Karpas-422 (cell line): Measurements from ENCODE around the gene OR11G2. TPM values are rescaled to one million over a fixed set of nuclear protein-coding genes. Genes with fewer than 3 reads are reported as not detected.
"Not testable (repeated sequence)": the region's sequence is repeated elsewhere in the genome, so short reads cannot be mapped to it uniquely, and the experiment has no call there.

Experiments used
- DNase-seq: peaks from one replicate; pipeline ENCODE4 v3.0.0-alpha.2; 2015
- H2AFZ ChIP-seq: fragments of 200-600 bp; sonication (generic); 2 replicates; pipeline ENCODE4 v1.6.1; 2014; ENCODE audit warnings: antibody characterized with exemption, low read length, mixed read lengths
- H3K27ac ChIP-seq: fragments of 200-600 bp; sonication (generic); 2 replicates; pipeline ENCODE4 v1.5.1; 2014; ENCODE audit warnings: mild to moderate bottlenecking, low read length, moderate library complexity
- H3K27me3 ChIP-seq: fragments of 200-600 bp; sonication (generic); 2 replicates; pipeline ENCODE4 v1.6.1; 2014; ENCODE audit warnings: low read length, mixed read lengths
- H3K36me3 ChIP-seq: fragments of 200-600 bp; sonication (generic); 2 replicates; pipeline ENCODE4 v1.6.1; 2014; ENCODE audit warnings: low read length, mixed read lengths; ENCODE audit not compliant: insufficient read depth
- H3K4me1 ChIP-seq: fragments of 200-600 bp; sonication (generic); 2 replicates; pipeline ENCODE4 v1.6.1; 2014; ENCODE audit warnings: mild to moderate bottlenecking, low read length, mixed read lengths
- H3K4me2 ChIP-seq: fragments of 200-600 bp; sonication (generic); 2 replicates; pipeline ENCODE4 v1.6.1; 2014; ENCODE audit warnings: low read length, low read depth, mild to moderate bottlenecking; ENCODE audit not compliant: poor library complexity, severe bottlenecking
- H3K4me3 ChIP-seq: fragments of 200-600 bp; sonication (generic); 2 replicates; pipeline ENCODE4 v1.5.1; 2014; ENCODE audit warnings: mild to moderate bottlenecking, antibody characterized with exemption, low read length, mixed read lengths
- H3K79me2 ChIP-seq: fragments of 200-600 bp; sonication (generic); 2 replicates; pipeline ENCODE4 v1.6.1; 2014; ENCODE audit warnings: mild to moderate bottlenecking, low read length, mixed read lengths
- H3K9ac ChIP-seq: fragments of 200-600 bp; sonication (generic); 2 replicates; pipeline ENCODE4 v1.6.0; 2014; ENCODE audit warnings: low read length
- H3K9me2 ChIP-seq: fragments of 200-600 bp; sonication (generic), shearing (Covaris generic); replicated peaks from 2 replicates; pipeline ENCODE4 v1.6.0; 2014; ENCODE audit warnings: mild to moderate bottlenecking, low read length, moderate library complexity; ENCODE audit not compliant: insufficient read depth
- H3K9me3 ChIP-seq: fragments of 300-700, 200-600 bp; sonication (generic); 2 replicates; pipeline ENCODE4 v1.6.1; 2014; ENCODE audit warnings: low read length, mixed read lengths
- H4K20me1 ChIP-seq: fragments of 200-600 bp; sonication (generic); 2 replicates; pipeline ENCODE4 v1.6.1; 2014; ENCODE audit warnings: mild to moderate bottlenecking, antibody characterized with exemption, low read length, low read depth; ENCODE audit not compliant: insufficient read depth
- total RNA-seq: library from RNA; depleted of rRNA; stranded (reverse); fragments of >200 nt; shearing (Covaris generic); gene quantifications from 2 replicates; pipeline ENCODE4 v1.2.3, GENCODE V29; 2014; ENCODE audit warnings: low replicate concordance

OR11G2 gene
- total RNA-seq, 1 experiment from 2014 or later = not detected

DNA sequence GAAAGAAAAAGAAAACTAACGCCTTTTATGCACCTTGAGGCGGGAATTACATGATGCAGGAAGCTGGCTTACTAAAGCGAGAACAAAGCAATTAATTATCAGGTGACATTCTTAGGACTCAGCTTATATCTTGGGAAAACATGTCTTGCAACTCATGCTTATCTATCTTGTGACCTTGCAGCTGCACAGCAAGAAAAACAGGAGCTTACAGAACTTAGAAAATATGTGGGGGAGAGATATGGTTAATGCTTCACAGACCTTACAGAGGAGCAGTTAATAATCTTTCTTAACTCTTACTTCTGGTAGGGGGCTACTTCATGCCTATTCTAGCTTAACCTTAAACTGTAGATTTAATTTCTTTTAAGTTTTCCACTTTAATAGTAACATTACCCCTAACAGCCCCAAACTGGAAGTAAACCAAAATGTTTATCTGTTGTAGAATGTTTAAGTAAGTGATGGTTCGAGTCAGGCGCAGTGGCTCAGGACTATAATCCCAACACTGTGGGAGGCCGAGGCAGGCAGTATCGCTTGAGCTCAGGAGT, 13.2 kb upstream of the OR11G2 start:
- no peak overlapping the region for H3K4me2 ChIP-seq
- H3K79me2 ChIP-seq = no peaks in the 10 kb centered on the region
- H3K9ac ChIP-seq = no peak overlapping the region
- H3K36me3 ChIP-seq = no peaks in the 10 kb centered on the region
- no peaks in the 10 kb centered on the region for H3K9me3 ChIP-seq
- H3K4me1 ChIP-seq = no peaks in the 10 kb centered on the region
- H3K9me2 ChIP-seq = no peaks in the 10 kb centered on the region
- H3K4me3 ChIP-seq = no peak overlapping the region
- H4K20me1 ChIP-seq = no peaks in the 10 kb centered on the region
- H2AFZ ChIP-seq = no peak overlapping the region
- no peak overlapping the region for H3K27ac ChIP-seq
- no peaks in the 10 kb centered on the region for H3K27me3 ChIP-seq
- no peak for DNase-seq

- H3K27ac ChIP-seq = no peak overlapping the region
- H3K27me3 ChIP-seq = no peaks in the 10 kb centered on the region
- H3K9me3 ChIP-seq = no peaks in the 10 kb centered on the region
- H3K79me2 ChIP-seq = no peaks in the 10 kb centered on the region
- DNase-seq = no peak
- no peaks in the 10 kb centered on the region for H3K36me3 ChIP-seq
- H3K4me3 ChIP-seq = no peak overlapping the region
- no peak overlapping the region for H3K9ac ChIP-seq
- no peaks in the 10 kb centered on the region for H3K4me1 ChIP-seq
- no peak overlapping the region for H3K4me2 ChIP-seq
- no peaks in the 10 kb centered on the region for H4K20me1 ChIP-seq
- H3K9me2 ChIP-seq = no peaks in the 10 kb centered on the region
- H2AFZ ChIP-seq = no peak overlapping the region
Measured at GRCh38 chr14:20179218-20179617, 11.5 kb upstream of the OR11G2 start.

DNA sequence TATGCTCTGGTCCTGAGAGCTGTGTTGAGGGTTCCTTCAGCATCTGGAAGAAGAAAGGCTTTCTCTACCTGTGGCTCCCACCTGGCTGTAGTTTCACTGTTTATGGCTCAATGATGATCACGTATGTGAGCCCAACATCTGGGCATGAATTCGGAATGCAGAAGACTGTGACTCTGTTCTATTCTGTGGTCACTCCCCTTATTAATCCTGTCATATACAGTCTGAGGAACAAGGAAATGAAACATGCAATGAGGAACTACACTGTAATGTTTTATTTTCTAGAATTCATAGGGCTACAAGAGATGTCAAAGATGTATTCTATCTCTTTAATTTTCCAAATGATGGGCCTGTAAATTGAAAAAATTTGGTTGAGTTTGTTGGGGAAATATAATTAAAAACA, 10.8 kb upstream of the OR11G2 start:
- H3K27me3 ChIP-seq = no peaks in the 10 kb centered on the region
- no peak overlapping the region for H2AFZ ChIP-seq
- H3K4me3 ChIP-seq = no peak overlapping the region
- H3K36me3 ChIP-seq = no peaks in the 10 kb centered on the region
- no peaks in the 10 kb centered on the region for H4K20me1 ChIP-seq
- H3K4me1 ChIP-seq = no peaks in the 10 kb centered on the region
- H3K79me2 ChIP-seq = no peaks in the 10 kb centered on the region
- no peak for DNase-seq
- no peak overlapping the region for H3K27ac ChIP-seq
- no peaks in the 10 kb centered on the region for H3K9me2 ChIP-seq
- H3K9me3 ChIP-seq = no peaks in the 10 kb centered on the region
- H3K4me2 ChIP-seq = no peak overlapping the region
- H3K9ac ChIP-seq = no peak overlapping the region

DNA sequence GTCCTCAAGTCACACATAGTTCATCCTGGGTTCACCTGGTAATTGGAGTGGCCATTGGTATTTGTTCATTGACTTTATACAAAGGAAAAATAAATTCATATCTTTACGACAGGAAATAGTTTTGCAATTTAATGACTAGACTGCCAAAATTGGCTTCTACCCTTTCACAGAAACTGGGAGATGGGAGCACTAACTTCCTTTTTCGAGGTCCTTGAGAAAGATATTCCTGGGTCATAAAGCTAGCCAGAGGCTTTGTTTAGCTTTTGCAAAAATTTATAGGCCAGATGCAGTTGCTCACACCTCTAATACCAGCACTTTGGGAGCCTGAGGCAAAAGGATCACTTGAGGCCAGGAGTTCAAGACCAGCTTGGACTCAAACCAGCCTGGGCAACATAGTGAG, 10.2 kb upstream of the OR11G2 start:
- no peak overlapping the region for H3K4me2 ChIP-seq
- no peaks in the 10 kb centered on the region for H3K79me2 ChIP-seq
- H3K27me3 ChIP-seq = no peaks in the 10 kb centered on the region
- no peaks in the 10 kb centered on the region for H3K36me3 ChIP-seq
- no peak overlapping the region for H3K4me3 ChIP-seq
- no peak overlapping the region for H2AFZ ChIP-seq
- no peaks in the 10 kb centered on the region for H3K9me2 ChIP-seq
- no peak overlapping the region for H3K27ac ChIP-seq
- H3K9me3 ChIP-seq = no peaks in the 10 kb centered on the region
- DNase-seq = no peak
- no peaks in the 10 kb centered on the region for H3K4me1 ChIP-seq
- no peaks in the 10 kb centered on the region for H4K20me1 ChIP-seq
- no peak overlapping the region for H3K9ac ChIP-seq

- Histone ChIP-seq H3K36me3 (no peaks in the 10 kb centered on the region), H3K9me2 (0 out of 2 replicates have a peak, but pooled peaks cover 4% of the 10 kb centered on the region)
Measured at GRCh38 chr14:20184181-20184580, 6.5 kb upstream of the OR11G2 start.

GRCh38 chr14:20191396-20191795, 700 bp downstream of the OR11G2 start:
- Histone ChIP-seq H3K4me2 (no peak overlapping the region), H2AFZ (no peak overlapping the region), H3K9ac (no peak overlapping the region), H3K79me2 (no peaks in the 10 kb centered on the region), H3K9me3 (no peaks in the 10 kb centered on the region), H3K4me3 (no peak overlapping the region), H3K9me2 (no peaks in the 10 kb centered on the region), H3K27me3 (no peaks in the 10 kb centered on the region), H3K27ac (no peak overlapping the region), H3K4me1 (peaks cover 3% of the 10 kb centered on the region; the same call in 1 of the 2 replicates), H4K20me1 (no peaks in the 10 kb centered on the region), H3K36me3 (no peaks in the 10 kb centered on the region)
- DNase-seq = no peak

More at GRCh38 chr14:20184181-20184580, 6.5 kb upstream of the OR11G2 start:
- no peaks in the 10 kb centered on the region for H3K9me3 ChIP-seq
- no peak overlapping the region for H3K4me3 ChIP-seq
- no peaks in the 10 kb centered on the region for H4K20me1 ChIP-seq
- no peak overlapping the region for H2AFZ ChIP-seq
- H3K27me3 ChIP-seq = no peaks in the 10 kb centered on the region
- H3K79me2 ChIP-seq = no peaks in the 10 kb centered on the region
- no peak overlapping the region for H3K27ac ChIP-seq
- no peak overlapping the region for H3K9ac ChIP-seq
- no peak for DNase-seq
- H3K4me1 ChIP-seq = no peaks in the 10 kb centered on the region
- no peak overlapping the region for H3K4me2 ChIP-seq

GRCh38 chr14:20194101-20194500, 3.4 kb downstream of the OR11G2 start:
- Histone ChIP-seq H3K36me3 (no peaks in the 10 kb centered on the region), H3K27ac (no peak overlapping the region), H3K27me3 (no peaks in the 10 kb centered on the region), H4K20me1 (no peaks in the 10 kb centered on the region), H3K9me3 (no peaks in the 10 kb centered on the region), H3K9me2 (no peaks in the 10 kb centered on the region), H3K4me1 (peaks cover 3% of the 10 kb centered on the region; the same call in 1 of the 2 replicates), H3K4me2 (no peak overlapping the region), H3K9ac (no peak overlapping the region), H3K4me3 (no peak overlapping the region), H2AFZ (no peak overlapping the region), H3K79me2 (no peaks in the 10 kb centered on the region)
- DNase-seq = no peak

DNA sequence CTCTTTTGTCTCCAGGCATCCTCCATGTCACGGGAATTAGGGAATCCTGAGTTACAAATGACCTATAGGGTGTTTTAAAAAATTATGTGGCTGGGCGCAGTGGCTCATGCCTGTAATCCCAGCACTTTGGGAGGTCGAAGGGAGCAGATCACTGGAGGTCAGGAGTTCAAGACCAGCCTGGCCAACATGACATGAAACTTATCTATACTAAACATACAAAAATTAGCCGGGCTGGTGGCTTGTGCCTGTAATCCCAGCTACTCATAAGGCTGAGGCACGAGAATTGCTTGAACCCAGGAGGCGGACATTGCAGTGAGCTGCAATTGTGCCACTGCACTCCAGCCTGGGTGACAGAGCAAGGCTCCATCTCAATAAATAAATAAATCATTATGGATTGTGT, 4.5 kb downstream of the OR11G2 start:
- H3K4me2 ChIP-seq, H3K79me2 ChIP-seq, H3K4me1 ChIP-seq, H3K9me3 ChIP-seq, H4K20me1 ChIP-seq, H3K27ac ChIP-seq, DNase-seq, H3K36me3 ChIP-seq, H3K9me2 ChIP-seq, H2AFZ ChIP-seq, H3K27me3 ChIP-seq, H3K9ac ChIP-seq, H3K4me3 ChIP-seq: not testable (repeated sequence)

GRCh38 chr14:20195911-20196310, 5.2 kb downstream of the OR11G2 start:
- Histone ChIP-seq H2AFZ (no peak overlapping the region), H3K4me1 (peaks cover 3% of the 10 kb centered on the region; the same call in 1 of the 2 replicates), H3K36me3 (no peaks in the 10 kb centered on the region), H4K20me1 (no peaks in the 10 kb centered on the region), H3K9me3 (no peaks in the 10 kb centered on the region), H3K27ac (no peak overlapping the region), H3K9ac (no peak overlapping the region), H3K9me2 (no peaks in the 10 kb centered on the region), H3K27me3 (no peaks in the 10 kb centered on the region), H3K79me2 (no peaks in the 10 kb centered on the region), H3K4me3 (no peak overlapping the region), H3K4me2 (no peak overlapping the region)
- DNase-seq = peak; percentile 56
